ENCODE measurements around the gene KLKB1. TPM values are rescaled to one million over a fixed set of nuclear protein-coding genes. Genes with fewer than 3 reads are reported as not detected.

The KLKB1 gene
- total and polyA plus RNA-seq, 7 donors: 0.29 to 0.91 (median 0.47) TPM; not detected in 1

GRCh38 chr4:186249785-186250754, 22.8 kb downstream of the KLKB1 start:
- Histone ChIP-seq H3K27me3 (ENCODE audit: insufficient read depth in 3 of 3, low read length in 2 of 3) (no peaks in the 10 kb centered on the region), H3K4me3 (no peak overlapping the region), H3K4me1 (no peaks in the 10 kb centered on the region), H3K27ac (no peak overlapping the region), H3K36me3 (ENCODE audit: insufficient read depth in 1 of 2, low read depth in 1 of 2) (peaks cover 6 to 17% of the 10 kb centered on the region in 2 donors), H3K9me3 (no peaks in the 10 kb centered on the region)
- intact Hi-C loops (cut with DNase I): no loop called here
- DNase-seq (no peak), ATAC-seq (no peak)
- 58 to 66% (median 61%) methylated on average over 8 of the region's 8 CpGs for WGBS, 3 donors
- TF ChIP-seq CTCF (IDR thresholded peaks at IDR 0.05): no peak

- H3K27ac ChIP-seq: no peak overlapping the region
- no peak for TF ChIP-seq CTCF (IDR thresholded peaks at IDR 0.05)
- H3K36me3 ChIP-seq (ENCODE audit: insufficient read depth in 1 of 2, low read depth in 1 of 2): peaks cover 6 to 18% of the 10 kb centered on the region in 2 donors
- no peaks in the 10 kb centered on the region for H3K4me1 ChIP-seq
- H3K4me3 ChIP-seq: no peak overlapping the region
- no peak for ATAC-seq
- no peak for DNase-seq
- WGBS, 3 donors: 50 to 54% (median 53%) methylated on average over 2 of the region's 2 CpGs
- H3K27me3 ChIP-seq (ENCODE audit: insufficient read depth in 3 of 3, low read length in 2 of 3): no peaks in the 10 kb centered on the region
- no peaks in the 10 kb centered on the region for H3K9me3 ChIP-seq
- intact Hi-C loops (cut with DNase I): no loop called here
Observed at GRCh38 chr4:186250760-186251159, 23.5 kb downstream of the KLKB1 start.

GRCh38 chr4:186255122-186255521, 27.8 kb downstream of the KLKB1 start:
- H3K27ac ChIP-seq: no peak overlapping the region
- intact Hi-C loops (cut with DNase I): no loop called here
- no peak for TF ChIP-seq CTCF (IDR thresholded peaks at IDR 0.05)
- no peaks in the 10 kb centered on the region for H3K27me3 ChIP-seq (ENCODE audit: insufficient read depth in 3 of 3, low read length in 2 of 3)
- H3K4me3 ChIP-seq: no peak overlapping the region
- DNase-seq (no peak), ATAC-seq (no peak)
- WGBS, 3 donors: 85 to 94% (median 88%) methylated on average over 3 of the region's 3 CpGs
- H3K9me3 ChIP-seq: no peaks in the 10 kb centered on the region
- no peaks in the 10 kb centered on the region for H3K4me1 ChIP-seq
- H3K36me3 ChIP-seq (ENCODE audit: insufficient read depth in 1 of 2, low read depth in 1 of 2): peaks cover 6 to 26% of the 10 kb centered on the region in 2 donors

GRCh38 chr4:186258216-186258811, 31.0 kb downstream of the KLKB1 start:
- 91 to 92% (median 91%) methylated on average over 12 of the region's 12 CpGs for WGBS, 3 donors
- Histone ChIP-seq H3K27ac (no peak overlapping the region), H3K4me3 (no peak overlapping the region), H3K27me3 (ENCODE audit: insufficient read depth in 3 of 3, low read length in 2 of 3) (no peaks in the 10 kb centered on the region), H3K9me3 (no peaks in the 10 kb centered on the region), H3K4me1 (no peaks in the 10 kb centered on the region), H3K36me3 (ENCODE audit: insufficient read depth in 1 of 2, low read depth in 1 of 2) (peaks cover 0 to 9% of the 10 kb centered on the region in 2 donors)
- TF ChIP-seq CTCF (IDR thresholded peaks at IDR 0.05): no peak
- intact Hi-C loops (cut with DNase I): no loop called here
- ATAC-seq (no peak), DNase-seq (no peak)

All from psoas muscle (tissue), 8 donors.